Upper lobe of right lung (tissue), 1 donor: Measurements from ENCODE around the gene FOXL2. TPM values are rescaled to one million over a fixed set of nuclear protein-coding genes. Genes with fewer than 3 reads are reported as not detected.
A peak's percentile ranks its signal among the peaks of the same experiment; 100 is the strongest.

Source experiments
- ATAC-seq: fragments of 200-7000 bp; cut with Tn5 transposase; one replicate; pipeline ENCODE4 v1.9.1; 2020; ENCODE audit warnings: mild to moderate bottlenecking, moderate library complexity
- DNase-seq: peaks from one replicate; pipeline ENCODE4 v3.0.0-alpha.2; 2020
- H3K27ac ChIP-seq: fragments of 200-600 bp; one replicate; pipeline ENCODE4 v1.8.0; 2022
- H3K27me3 ChIP-seq: fragments of 200-600 bp; one replicate; pipeline ENCODE4 v1.8.0; 2022; ENCODE audit warnings: mild to moderate bottlenecking
- H3K36me3 ChIP-seq: fragments of 200-600 bp; one replicate; pipeline ENCODE4 v1.8.0; 2022
- H3K4me1 ChIP-seq: fragments of 200-600 bp; one replicate; pipeline ENCODE4 v1.8.0; 2022
- H3K4me3 ChIP-seq: fragments of 200-600 bp; one replicate; pipeline ENCODE4 v1.8.0; 2022; ENCODE audit warnings: mild to moderate bottlenecking
- H3K9me3 ChIP-seq: fragments of 200-600 bp; one replicate; pipeline ENCODE4 v1.8.0; 2022
- CTCF ChIP-seq: fragments of 200-600 bp; IDR thresholded peaks from one replicate; pipeline ENCODE4 v1.8.0; 2022; ENCODE audit warnings: antibody characterized with exemption
- intact Hi-C: fragments of 100-400 bp; cut with DNase I; formaldehyde crosslinking; loops from one replicate; pipeline ENCODE4 v1.11.0; 2022
- total RNA-seq: library from RNA; stranded (reverse); fragmentation: NEBNext Ultra II Directional; extraction: Animal tissue kit (Norgen Biotek cat#: 25700); gene quantifications from one replicate; pipeline ENCODE4 v1.2.1, GENCODE V29; 2021
- donor health status: DM: no; HTN: yes; CAD: no; lungs with severe emphysema.

Gene FOXL2
- total RNA-seq, 1 donor from 2014 or later: not detected

- ATAC-seq (peak; percentile 9), DNase-seq (no peak)
- Histone ChIP-seq H3K27me3 (peaks cover 99% of the 10 kb centered on the region), H3K27ac (no peak overlapping the region), H3K9me3 (no peaks in the 10 kb centered on the region), H3K4me3 (peak overlapping the region; percentile 40), H3K36me3 (no peaks in the 10 kb centered on the region), H3K4me1 (peaks cover 34% of the 10 kb centered on the region)
- TF ChIP-seq CTCF: peak; percentile 7
- intact Hi-C loops: no loop called here
Measured at GRCh38 chr3:138945709-138946662, 951 bp downstream of the FOXL2 start.

DNA sequence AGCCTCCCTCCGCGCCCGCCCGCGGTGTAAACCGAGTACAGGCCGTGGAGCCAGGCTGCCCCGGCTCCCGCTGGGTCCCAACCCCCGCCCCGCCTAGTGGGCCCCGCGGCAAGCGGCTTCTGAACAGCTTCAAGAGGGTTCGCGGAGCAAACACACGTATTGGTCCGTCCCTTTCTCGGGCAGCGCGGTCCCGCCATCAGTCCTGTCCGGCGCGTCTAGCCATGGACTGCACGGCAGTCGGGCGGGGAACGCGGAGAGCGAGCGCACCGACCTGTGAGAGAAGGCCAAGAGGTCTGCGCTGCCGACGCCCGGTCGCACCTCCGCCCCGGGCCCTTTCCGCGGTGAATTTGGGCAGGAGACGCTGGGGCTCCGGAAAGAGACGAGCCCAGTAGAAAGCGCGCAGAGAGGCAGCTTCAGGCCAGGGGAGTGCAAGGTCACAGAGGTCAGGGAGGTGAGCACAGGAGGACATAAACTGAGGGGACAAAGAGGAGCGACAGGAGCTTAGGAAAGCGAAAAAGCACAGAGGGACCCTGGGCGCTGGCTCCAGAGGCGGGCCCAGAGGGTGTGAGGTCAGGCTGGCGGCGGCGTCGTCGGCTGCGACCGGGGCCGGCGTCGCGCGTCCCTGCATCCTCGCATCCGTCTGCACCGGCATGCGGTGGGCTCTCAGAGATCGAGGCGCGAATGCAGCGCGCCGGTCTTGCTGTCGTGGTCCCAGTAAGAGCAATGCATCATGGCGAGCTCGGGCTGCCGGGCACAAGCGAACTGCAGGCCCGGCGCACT, 1.8 kb downstream of the FOXL2 start:
- Histone ChIP-seq H3K4me1 (peaks cover 31% of the 10 kb centered on the region), H3K4me3 (peak overlapping the region; percentile 21)
- intact Hi-C loops: no loop called here

GRCh38 chr3:138944654-138944928, 2.3 kb downstream of the FOXL2 start:
- no peak for DNase-seq
- H3K36me3 ChIP-seq: no peaks in the 10 kb centered on the region
- no peak overlapping the region for H3K27ac ChIP-seq
- H3K4me1 ChIP-seq: peaks cover 28% of the 10 kb centered on the region
- no peak for ATAC-seq
- peaks cover 99% of the 10 kb centered on the region for H3K27me3 ChIP-seq
- peak overlapping the region; percentile 21 for H3K4me3 ChIP-seq
- intact Hi-C loops: no loop called here
- no peaks in the 10 kb centered on the region for H3K9me3 ChIP-seq
- no peak for TF ChIP-seq CTCF

More for the DNA sequence above, 1.8 kb downstream of the FOXL2 start:
- peak; percentile 24 for ATAC-seq
- Histone ChIP-seq H3K9me3 (no peaks in the 10 kb centered on the region), H3K36me3 (no peaks in the 10 kb centered on the region), H3K27ac (no peak overlapping the region), H3K27me3 (peaks cover 99% of the 10 kb centered on the region)
- no peak for TF ChIP-seq CTCF
- no peak for DNase-seq

DNA sequence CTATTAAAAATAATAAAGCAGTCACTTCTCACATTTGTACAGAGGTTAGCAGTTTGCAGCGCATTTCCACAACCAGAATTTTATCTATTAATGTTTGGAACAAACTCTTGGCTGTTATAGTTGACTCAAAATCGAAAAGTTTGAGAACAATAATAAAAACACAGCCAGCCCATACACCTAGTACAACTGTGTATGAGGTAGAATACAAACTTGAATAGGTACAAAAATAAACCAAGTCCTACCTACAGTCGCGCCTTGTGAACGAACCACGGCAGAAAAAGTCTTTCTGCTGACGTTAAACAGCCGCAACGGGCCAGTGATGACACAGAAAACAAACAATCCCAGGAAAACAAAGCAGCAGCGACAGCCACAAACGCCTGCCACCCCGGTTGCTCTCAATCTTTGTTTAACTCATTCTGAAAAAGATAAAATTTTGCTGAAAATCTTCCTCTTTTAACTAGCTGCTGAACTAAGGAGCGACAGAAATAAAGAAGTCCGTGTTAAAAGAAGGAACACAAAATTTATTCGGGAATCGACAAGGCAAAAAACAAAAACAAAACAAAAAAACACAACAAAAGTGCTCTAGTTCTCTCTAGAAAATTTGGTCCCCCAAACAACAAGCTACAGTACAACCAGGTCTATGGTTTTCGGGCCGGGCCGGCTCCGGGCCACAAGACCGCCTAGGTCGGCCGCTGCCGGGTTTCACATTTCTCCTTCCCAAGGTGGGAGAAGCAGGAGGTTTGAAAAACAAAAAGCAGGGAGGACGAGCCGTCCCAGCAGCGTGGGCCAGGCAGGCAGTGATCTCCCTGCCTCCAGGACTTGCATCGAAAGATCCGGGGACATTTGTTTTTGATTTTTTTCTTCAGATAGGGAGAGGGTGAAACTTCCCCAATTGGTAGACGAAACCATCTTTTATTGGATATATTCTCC, 2.9 kb downstream of the FOXL2 start:
- ATAC-seq (no peak), DNase-seq (no peak)
- H3K36me3 ChIP-seq: no peaks in the 10 kb centered on the region
- no peak overlapping the region for H3K27ac ChIP-seq
- peaks cover 35% of the 10 kb centered on the region for H3K4me1 ChIP-seq
- no peak overlapping the region for H3K4me3 ChIP-seq
- no peaks in the 10 kb centered on the region for H3K9me3 ChIP-seq
- intact Hi-C loops: no loop called here
- TF ChIP-seq CTCF: no peak
- H3K27me3 ChIP-seq: peaks cover 99% of the 10 kb centered on the region

DNA sequence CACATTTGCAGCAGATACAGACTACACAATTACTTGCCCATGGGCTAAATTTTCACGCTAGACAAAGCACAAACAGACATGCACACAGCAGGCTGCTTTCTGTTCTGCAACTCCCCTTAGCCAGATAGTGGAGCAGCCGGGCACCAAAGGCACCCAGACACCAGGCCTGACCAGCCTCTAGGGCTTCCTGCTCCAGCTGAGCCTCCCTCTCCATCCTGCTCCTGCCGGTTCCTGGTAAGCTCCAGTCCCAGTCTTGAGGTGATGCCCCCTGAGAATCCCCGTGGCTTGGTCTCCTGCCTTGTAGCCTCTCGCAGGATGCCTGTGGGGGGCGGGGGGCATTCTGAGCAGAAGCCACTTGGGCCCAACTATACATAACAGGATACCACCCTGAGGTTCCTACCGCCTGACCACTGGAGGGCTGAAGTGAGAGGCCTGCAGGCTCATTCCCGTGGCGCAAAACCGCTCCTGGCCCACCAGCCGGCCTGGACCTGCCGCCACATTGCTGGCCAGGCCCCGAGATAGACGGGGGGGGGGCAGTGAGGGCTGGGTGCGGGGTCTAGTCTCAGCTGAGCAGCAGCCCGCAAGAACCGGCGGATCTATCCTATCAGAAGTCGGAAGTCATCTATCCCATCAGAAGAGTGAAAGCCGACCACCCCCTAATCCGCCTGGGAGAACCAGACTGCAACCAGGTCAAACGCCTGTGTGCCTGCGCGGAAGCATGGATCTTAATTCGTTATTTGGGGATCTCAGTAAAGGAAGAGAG, 3.9 kb downstream of the FOXL2 start:
- intact Hi-C loops: no loop called here
- Histone ChIP-seq H3K27ac (no peak overlapping the region), H3K27me3 (peaks cover 99% of the 10 kb centered on the region), H3K9me3 (no peaks in the 10 kb centered on the region), H3K4me3 (no peak overlapping the region), H3K36me3 (no peaks in the 10 kb centered on the region), H3K4me1 (peaks cover 44% of the 10 kb centered on the region)
- no peak for TF ChIP-seq CTCF
- ATAC-seq (no peak), DNase-seq (no peak)
